IMR-90 (cell line): ENCODE results near the gene RAP1A.

Experiments
- CTCF ChIP-seq: conservative IDR thresholded peaks from 2 replicates; pipeline ENCODE4 v1.5.1; 2012; ENCODE audit warnings: mild to moderate bottlenecking, low read depth, low read length, improper control_type of control experiment
- POLR2A ChIP-seq: IDR thresholded peaks from 2 replicates; pipeline ENCODE4 v1.6.1; 2012; ENCODE audit warnings: mild to moderate bottlenecking, low read depth, low read length

- TF ChIP-seq CTCF, result no peak
- no peak for TF ChIP-seq POLR2A
Observed at GRCh38 chr1:111658622-111659021, 39.0 kb downstream of the RAP1A start.
